ENCODE results near the gene BAZ2B.

DNA sequence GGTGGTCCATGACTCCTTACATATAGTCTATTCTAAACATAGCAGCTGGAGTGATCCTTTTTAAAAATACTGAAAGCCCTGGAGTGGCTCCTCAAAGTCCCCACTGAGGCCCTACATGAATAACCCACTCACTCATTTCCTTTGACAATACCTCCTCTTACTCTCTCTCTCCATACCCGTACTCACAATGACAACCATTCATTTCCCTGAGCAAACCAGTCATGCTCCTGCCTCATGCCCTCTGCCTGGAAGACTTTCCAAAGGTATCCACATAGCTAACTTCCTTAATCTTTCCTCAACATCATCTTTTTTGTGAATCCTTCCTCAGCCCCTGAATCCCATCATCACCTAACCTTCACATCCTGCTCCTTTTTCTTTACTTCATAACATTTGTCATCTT is 102.6 kb downstream of the BAZ2B start:
- TF ChIP-seq EZH2phosphoT487 (IDR thresholded peaks at IDR 0.05; ENCODE audit: borderline replicate concordance), result no peak
- TF ChIP-seq, protein P1, sequence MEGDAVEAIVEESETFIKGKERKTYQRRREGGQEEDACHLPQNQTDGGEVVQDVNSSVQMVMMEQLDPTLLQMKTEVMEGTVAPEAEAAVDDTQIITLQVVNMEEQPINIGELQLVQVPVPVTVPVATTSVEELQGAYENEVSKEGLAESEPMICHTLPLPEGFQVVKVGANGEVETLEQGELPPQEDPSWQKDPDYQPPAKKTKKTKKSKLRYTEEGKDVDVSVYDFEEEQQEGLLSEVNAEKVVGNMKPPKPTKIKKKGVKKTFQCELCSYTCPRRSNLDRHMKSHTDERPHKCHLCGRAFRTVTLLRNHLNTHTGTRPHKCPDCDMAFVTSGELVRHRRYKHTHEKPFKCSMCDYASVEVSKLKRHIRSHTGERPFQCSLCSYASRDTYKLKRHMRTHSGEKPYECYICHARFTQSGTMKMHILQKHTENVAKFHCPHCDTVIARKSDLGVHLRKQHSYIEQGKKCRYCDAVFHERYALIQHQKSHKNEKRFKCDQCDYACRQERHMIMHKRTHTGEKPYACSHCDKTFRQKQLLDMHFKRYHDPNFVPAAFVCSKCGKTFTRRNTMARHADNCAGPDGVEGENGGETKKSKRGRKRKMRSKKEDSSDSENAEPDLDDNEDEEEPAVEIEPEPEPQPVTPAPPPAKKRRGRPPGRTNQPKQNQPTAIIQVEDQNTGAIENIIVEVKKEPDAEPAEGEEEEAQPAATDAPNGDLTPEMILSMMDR (conservative IDR thresholded peaks at IDR 0.05; ENCODE audit: low read length), result no peak

All from Loucy (cell line).